SKM-1 treated with dmso at 0.1 percent for 144 hours (cell line): ENCODE measurements around the gene LEMD3.

Experiments used
- DNase-seq: peaks from one replicate; lab custom pipeline; 2025; ENCODE audit not compliant: unreplicated experiment; lab: John Stamatoyannopoulos, UW

LEMD3 gene

DNA sequence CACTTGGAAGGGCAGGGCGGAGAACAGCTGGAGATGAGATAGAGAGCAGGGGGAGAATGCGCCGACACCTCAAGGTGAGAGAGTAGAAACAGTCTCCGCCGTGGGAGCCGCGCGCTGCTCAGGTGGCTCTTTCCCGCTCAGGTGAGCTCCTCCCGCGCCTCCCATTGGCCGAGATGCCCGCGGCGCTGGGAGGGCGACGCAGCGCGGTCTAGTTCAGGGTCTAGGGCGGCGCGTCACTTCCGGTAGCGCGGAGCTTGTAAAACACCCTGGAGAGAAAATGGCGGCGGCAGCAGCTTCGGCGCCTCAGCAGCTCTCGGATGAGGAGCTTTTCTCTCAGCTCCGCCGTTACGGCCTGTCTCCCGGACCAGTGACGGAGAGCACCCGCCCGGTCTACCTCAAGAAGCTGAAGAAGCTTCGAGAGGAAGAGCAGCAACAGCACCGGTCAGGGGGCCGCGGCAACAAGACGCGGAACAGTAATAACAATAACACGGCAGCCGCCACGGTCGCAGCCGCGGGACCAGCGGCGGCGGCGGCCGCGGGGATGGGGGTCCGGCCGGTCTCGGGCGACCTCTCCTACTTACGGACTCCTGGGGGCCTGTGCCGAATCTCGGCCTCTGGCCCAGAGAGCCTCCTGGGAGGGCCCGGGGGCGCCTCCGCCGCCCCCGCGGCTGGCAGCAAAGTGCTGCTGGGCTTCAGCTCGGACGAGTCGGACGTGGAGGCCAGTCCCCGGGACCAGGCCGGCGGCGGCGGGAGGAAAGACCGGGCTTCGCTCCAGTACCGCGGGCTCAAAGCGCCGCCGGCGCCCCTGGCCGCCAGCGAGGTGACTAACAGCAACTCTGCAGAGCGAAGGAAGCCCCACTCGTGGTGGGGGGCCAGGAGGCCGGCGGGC is at the start of gene LEMD3:
LEMD3 (plus strand) TSS at position 264 of the 889 bp plus-strand sequence; CDS start at position 278, 14 bp downstream.
- peak; percentile 50 for DNase-seq

DNA sequence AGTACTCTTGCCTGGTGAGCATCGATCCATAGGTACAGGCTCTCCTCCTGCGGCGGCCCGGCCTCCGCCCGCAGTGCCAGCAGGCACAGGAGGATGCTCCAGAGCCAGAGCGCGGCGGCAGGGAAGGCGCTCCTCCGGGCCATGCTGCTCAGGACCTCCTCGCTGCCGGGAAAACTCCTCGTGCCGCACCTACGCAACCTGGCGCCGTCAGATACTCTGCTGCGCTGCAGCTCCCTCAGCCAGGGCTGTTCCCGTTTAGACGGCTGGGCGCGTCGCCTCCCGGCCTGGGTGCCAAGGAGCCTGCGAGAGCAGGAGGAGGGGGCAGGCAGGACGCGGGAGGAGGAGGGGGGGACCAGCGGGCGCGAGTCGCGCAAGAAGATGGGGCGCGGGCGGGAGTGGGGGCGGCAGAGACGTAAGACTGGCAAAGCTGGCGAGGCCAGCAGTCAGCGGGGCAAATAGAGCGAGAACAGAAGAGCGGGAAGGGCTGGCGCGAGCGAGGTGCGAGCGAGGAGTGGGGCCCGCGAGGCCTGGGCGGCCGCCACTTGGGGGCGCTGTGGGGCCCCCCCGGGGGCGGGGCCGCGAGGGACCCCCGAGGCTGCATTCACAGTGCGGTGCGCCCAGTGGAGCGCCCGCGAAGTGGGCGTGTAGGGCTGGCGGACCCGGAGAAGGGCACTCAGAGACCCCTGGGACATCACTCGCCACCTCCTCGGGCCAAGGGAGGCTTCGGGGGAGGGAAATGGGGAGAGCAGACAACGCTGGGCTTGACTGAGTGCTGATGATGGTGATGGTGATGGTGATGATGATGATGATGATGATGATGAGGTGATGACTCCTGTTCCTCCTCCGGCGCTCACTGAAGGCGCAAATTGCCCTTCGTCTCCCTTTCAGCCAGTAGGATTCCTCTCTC is 48.1 kb upstream of the LEMD3 start, which contains the start of gene WIF1:
WIF1 (minus strand) TSS at position 257 of the 907 bp plus-strand sequence; CDS start at position 143, 114 bp downstream.
- DNase-seq: no peak

DNA sequence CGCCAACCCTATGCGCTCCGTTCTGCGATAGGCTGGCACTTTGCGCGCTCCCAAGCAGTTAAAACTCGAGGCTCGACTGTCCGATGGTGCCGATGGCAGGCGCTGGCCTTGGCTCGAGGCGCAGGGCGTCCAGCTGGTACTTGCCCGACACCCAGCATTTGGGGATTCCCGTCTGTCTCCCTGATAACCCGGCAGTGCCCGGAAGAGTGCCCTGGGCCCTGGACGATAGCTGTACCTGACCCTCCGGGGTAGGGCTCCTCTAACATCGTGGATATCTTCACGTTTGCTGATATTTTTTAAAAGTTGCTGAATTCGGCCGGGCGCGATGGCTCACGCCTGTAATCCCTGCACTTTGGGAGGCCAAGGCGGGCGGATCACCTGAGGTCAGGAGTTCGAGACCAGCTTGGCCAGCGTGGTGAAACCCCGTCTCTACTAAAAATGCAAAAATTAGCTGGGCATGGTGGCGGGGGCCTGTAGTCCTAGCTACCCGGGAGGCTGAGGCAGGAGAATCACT is 47.4 kb upstream of the LEMD3 start:
- DNase-seq: no peak

DNA sequence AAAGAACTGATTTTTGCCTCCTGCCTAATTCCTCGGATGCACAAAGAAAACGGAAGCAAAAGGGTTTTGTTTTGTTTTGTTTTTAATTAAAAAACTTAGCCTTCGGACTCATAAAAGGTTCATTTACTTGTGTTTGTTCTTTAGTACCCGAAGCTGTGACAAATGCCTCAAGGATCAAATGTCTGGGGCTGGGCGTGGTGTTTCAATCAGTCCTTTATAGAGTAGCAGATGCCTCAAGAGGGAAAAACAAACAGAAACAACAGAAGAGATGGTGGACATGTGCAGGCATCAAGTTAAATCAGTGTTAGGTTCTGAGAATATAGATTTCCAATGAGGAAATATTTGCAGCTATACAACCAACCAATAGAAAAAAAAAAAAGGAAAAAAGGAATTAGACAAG is 46.7 kb upstream of the LEMD3 start:
- no peak for DNase-seq

DNA sequence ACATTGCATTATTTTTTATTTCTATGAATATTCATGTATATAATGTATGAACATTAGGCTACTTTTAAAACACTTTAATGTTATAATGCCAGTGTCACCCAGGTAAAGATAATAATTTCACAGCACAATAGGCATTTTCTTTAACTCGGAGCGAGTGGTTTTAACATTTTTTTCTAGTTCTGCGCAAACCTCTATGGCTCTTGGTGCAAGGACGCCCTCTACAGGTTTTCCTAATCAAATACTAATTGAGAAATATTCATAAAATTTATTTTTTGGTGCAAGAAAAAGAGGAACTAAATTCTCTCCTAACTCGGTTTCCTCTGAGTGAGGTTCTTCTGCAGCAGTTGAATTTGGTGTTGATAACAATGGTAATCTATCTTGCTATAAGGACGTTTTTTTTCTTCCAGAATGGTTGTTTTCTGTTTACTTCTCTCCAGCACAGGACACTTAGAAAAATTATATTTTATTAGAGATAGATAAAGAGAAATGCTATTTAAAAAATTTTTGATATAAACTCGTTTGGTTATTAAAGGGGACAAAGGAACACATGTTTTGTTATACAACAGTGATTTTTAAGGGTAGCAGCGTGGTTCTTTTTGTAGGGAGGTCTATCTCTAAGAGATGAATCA is 45.8 kb upstream of the LEMD3 start:
- DNase-seq: peak; percentile 45

DNA sequence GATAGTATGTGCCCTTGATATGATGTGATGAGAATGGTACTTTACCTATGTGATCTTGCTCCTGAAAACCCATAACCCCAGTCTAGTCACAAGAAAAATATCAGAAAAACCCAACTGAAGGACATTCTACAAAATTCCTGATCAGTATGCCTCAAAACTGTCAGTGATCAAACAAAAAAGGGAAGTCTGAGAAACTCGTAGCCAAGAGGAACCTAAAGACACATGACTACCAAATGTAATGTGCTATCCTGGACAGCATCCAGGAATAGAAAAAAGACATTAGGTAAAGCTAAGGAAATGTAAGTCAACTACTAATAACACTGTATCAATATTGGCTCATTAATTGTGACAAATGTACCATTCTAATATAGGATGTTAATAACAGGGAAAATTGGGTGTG is 44.1 kb upstream of the LEMD3 start:
- peak; percentile 11 for DNase-seq

DNA sequence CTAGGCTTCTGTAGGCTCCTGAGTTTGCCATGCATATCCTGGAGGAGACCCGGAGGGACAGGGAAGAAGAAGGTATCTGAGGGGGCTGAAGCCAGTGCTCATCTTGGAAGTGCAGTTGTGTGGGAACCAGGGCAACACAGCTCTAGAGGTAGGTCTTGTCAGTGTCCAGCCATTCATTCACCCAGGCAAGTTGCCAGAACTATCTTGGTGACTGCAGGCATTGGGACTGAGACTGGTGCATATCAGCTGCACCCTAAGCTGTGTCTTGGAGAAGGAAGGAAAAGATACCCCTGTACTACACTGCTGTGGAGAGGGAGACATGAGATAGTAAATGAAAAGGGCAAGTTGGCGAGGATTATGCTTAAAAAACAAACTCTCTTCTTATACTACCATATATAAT is 43.4 kb upstream of the LEMD3 start:
- no peak for DNase-seq

DNA sequence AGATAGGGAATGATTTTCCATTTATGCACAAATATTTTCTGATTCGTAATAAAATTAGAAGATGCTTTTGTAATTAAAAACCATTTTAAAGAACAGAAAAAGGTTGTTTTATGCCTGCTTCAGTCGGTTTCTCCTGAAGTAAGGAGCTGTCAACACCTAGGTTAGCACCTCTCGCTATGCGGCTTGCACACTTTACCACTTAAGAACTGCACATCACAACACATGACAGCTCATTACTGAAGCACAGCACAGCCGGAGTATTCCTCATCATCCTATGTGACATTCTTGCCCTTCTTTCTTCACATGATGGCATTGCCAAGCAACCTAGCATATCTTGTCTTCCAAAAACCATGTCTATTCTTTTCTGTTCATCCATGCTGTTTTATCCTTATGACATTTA is 42.9 kb upstream of the LEMD3 start:
- DNase-seq: no peak

DNA sequence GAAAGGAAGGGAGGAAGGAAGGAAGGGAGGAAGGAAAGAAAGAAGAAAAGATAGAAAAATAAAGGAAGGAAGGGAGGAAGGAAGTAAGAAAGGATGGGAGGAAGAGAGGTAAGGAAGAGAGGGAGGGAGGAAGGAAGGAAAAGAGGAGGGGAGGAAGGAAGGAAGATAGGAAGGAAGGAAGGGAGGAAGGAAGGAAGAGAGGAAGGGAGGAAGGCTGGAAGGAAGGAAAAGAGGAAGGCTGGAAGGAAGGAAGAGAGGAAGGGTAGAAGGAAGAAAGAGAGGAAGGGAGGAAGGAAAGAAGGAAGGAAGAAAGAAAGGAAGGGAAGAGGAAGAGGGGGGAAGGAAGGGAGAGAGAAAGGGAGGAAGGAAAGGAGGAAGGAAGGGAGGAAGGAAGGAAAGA is 35.5 kb upstream of the LEMD3 start:
- no peak for DNase-seq

DNA sequence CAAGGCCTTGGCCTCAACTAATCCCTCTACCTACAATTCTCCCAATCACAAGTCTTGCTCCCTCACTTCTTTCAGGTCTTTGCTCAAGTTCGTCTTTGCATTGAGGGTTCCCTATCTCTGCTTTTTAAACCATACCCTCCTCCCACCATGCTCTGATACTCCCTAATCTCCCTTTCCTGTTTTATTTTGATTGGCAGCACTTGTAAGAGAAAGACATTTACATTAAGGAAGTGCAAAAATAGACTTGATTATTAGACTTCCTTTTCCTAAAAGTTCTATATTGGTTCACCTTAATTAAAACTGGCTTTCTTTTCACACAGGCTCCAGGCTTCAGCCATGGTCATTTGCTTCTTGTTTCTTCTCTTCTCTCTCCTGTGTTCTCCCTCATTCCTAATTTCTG is 30.0 kb upstream of the LEMD3 start:
- no peak for DNase-seq

DNA sequence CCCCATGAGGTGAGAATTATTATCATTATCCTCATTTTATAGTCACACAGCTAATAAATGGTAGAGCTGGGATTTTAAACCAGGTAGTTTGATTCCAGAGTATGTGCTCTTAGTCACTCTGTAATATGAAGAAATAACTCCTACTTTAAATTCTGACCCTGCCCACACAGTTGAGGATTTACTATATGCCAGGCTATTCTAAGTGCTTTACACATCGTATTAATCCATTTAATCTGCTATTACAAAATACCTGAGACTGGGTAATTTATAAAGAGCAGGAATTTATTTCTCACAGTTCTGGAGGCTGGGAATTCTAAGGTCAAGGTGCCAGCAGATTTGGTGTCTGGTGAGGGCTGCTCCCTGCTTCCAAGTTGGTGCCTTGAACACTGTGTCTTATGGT is 28.6 kb upstream of the LEMD3 start:
- no peak for DNase-seq

DNA sequence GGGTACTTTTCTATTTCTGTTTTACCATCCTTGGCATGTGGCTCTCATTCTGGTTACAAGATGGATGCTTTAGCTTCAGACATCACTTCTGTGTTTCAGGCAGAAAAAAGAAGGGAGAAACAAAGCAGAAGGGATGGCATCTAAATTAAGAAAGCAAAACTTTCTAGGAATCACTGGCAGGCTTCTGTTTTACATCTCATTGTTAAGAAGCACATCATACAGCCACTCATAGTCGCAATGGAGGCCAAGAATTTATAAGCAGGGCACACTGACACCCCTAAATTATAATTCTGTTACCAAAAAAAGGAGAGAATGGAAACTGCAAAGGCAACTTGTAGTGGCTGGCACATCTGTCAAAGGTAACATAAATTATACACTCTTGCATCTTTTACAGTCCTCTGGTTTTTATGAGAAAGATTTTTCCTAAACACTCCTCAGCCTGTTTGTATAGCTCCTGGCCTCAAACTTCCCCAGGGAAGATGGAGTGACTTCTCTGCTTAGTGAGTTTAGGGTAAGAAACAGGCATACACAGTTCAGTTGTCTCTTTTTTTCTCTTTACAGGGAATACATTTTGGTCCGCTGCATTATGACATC is 22.0 kb upstream of the LEMD3 start:
- no peak for DNase-seq

DNA sequence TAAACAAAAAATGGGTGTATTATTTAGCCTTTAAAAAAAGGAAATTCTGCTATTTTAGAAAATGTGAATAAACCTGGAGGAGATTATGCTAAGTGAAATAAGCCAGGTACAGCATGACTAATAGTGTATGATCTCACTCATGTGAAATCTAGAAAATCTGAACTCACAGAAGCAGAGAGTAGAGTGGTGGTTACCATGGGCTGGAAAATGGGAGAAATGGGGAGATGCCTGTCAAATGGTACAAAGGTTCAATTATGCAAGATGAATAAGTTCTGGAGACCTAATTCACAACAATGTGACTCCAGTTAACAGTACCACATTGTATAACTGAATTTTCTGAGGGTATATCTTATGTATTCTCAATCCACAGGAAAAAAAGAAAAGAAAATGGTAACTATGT is 17.4 kb upstream of the LEMD3 start:
- DNase-seq: no peak

DNA sequence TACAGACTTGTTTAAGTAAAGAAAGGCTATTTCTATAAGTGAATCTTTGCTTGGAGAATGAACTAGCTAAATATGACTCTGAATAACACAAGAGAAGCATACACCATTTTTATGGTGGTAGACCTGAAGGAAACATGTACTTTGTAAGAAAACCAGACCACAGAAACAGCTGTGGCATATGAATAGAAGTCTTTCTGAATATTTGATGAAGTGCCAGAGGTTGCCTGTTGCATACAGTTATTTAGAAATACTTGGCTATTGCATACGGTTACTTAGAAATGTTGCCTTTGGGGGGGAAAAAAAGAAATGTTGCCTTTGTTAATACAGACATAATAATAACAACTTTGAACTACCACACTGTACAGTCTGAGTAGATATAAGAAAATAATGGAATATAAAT is 16.8 kb upstream of the LEMD3 start:
- no peak for DNase-seq

DNA sequence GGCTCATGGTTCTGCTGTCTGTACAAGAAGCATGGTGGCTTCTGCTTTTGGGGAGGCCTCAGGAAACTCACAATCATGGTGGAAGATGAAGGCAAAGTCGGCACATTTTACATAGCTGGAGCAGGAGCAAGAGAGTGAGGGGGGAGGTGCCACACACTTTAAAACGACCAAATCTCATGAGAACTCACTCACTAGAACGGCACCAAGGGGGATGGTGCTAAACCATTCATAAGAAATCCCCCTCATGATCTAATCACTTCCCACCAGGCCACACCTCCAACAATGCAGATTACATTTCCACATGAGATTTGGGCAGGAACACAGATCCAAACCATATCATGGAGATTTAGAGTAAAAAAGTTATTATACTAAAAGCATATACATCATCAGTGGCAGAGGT is 13.6 kb upstream of the LEMD3 start:
- DNase-seq: no peak

DNA sequence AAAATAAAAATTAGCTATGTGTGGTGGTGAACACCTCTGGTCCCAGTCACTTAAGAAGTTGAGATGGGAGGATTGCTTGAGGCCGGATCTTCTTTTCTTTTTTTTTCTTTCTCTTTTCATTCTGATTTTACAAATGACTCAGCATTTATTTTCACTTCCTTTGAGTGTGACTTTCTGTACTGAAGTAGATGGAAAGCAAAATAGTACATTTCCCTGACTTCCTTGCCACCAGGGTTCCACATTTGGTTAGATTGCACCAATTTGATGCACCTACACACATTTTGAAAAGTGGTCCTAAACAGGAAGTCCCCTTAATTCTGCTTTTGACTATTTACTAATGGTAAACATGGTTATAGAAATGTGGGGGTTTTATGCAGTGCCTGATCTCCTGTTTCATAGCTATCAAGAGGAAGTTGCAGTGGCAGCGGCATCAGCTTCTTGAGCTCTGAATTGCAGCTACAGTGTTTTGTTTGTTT is 13.0 kb upstream of the LEMD3 start:
- no peak for DNase-seq

DNA sequence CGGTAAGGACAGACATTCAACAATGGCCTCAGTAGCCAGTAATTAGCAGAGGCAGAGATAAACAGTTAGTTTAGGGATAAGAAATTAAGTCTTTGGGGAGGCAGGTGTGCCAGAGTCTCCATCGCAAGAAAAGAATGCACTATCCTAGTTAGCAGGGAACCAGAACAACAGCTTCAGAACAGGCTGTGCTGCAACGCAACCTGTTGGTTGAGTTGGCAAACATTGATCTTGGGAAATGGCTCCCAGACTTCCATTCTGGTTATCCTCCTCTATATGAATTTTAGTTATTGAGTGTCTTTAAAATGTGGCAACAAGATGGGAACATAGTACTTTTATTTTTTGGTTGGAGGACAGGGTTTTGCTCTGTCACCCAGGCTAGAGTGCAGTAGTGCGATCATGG is 12.3 kb upstream of the LEMD3 start:
- DNase-seq: no peak

DNA sequence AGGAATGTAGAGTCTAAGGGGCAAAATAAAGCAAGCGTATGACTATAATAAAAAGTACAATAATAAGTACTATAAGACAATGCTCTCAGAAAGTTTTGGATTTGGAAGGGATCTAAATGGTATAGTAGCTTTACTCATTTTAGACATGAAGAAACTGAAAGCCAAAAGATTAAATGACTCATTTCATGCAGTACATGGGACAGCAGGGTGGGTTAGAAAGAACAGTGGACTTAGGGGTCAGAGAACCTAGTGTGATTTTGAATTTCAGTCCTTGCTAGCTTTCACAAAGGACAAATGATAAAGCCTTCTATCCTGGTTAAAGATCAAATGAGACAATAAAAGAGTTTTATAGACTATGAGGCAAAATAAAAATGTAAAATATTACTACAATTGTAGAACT is 6.8 kb upstream of the LEMD3 start:
- DNase-seq: no peak

DNA sequence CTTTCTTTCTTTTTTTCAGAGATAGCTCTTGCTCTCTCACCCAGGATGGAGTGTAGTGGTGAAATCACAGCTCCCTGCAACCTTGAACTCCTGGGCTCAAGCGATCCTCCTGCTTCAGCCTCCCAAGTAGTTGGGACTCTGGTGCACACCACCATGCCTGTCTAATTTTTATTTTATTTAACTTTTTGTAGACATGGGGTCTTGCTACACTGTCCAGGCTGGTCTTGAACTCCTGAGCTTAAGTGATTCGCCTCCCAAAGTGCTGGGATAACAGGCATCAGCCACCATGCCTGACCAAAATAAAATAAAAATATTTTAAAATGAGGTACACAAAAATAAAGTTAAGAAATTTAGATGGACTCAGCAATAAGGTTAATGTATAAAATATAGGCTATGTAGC is 5.1 kb upstream of the LEMD3 start:
- no peak for DNase-seq

DNA sequence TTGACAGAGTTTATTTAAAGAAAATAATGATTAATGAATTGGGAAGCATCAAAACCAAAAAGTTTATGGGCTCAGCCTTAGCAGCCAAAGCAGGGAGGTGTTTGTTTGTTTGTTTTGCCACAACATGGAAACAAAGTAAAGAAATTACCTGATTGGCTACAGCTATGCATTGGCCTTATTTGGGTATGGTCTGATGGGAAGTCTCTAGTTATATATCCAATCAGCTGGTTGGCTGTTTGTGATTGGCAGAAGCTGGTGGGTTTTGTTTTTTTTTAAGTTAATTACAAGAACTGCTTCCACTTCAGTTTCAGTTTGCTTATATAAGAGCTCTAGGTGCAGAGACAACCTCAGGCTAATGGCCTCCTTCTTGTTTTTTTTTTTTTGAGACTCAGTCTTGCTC is 4.6 kb upstream of the LEMD3 start:
- DNase-seq: no peak
